ENCODE data around the gene SLC34A1.

SLC34A1 gene

GRCh38 chr5:177421062-177421798, 37.0 kb downstream of the SLC34A1 start:
- Histone ChIP-seq H3K27ac (ENCODE audit: low read length) (no peak overlapping the region), H3K4me1 (ENCODE audit: insufficient read depth, low read length) (peaks cover 10% of the 10 kb centered on the region), H4K20me1 (ENCODE audit: insufficient read depth, low read length) (no peaks in the 10 kb centered on the region), H2AFZ (ENCODE audit: low read depth, low read length) (no peak overlapping the region), H3K79me2 (ENCODE audit: insufficient read depth, low read length) (no peaks in the 10 kb centered on the region), H3K4me2 (ENCODE audit: insufficient read depth, low read length) (no peak overlapping the region), H3K9ac (ENCODE audit: low read depth, low read length) (no peak overlapping the region), H3K27me3 (ENCODE audit: insufficient read depth, low read length, poor library complexity) (no peaks in the 10 kb centered on the region), H3K4me3 (ENCODE audit: low read depth in 1 of 2, low read length in 2 of 2) (no peak overlapping the region), H3K9me3 (ENCODE audit: insufficient read depth, low read length, severe bottlenecking) (no peaks in the 10 kb centered on the region), H3K36me3 (ENCODE audit: insufficient read depth, low read length) (no peaks in the 10 kb centered on the region)
- TF ChIP-seq, protein P1, sequence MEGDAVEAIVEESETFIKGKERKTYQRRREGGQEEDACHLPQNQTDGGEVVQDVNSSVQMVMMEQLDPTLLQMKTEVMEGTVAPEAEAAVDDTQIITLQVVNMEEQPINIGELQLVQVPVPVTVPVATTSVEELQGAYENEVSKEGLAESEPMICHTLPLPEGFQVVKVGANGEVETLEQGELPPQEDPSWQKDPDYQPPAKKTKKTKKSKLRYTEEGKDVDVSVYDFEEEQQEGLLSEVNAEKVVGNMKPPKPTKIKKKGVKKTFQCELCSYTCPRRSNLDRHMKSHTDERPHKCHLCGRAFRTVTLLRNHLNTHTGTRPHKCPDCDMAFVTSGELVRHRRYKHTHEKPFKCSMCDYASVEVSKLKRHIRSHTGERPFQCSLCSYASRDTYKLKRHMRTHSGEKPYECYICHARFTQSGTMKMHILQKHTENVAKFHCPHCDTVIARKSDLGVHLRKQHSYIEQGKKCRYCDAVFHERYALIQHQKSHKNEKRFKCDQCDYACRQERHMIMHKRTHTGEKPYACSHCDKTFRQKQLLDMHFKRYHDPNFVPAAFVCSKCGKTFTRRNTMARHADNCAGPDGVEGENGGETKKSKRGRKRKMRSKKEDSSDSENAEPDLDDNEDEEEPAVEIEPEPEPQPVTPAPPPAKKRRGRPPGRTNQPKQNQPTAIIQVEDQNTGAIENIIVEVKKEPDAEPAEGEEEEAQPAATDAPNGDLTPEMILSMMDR (IDR thresholded peaks at IDR 0.05; ENCODE audit: borderline replicate concordance, extremely low read depth, low read length, poor library complexity, severe bottlenecking), result no peak
- TF ChIP-seq EZH2 (IDR thresholded peaks at IDR 0.05; ENCODE audit: borderline replicate concordance, low read depth, low read length, severe bottlenecking), result no peak
- DNase-seq, result no peak
- no peak for ATAC-seq (ENCODE audit: insufficient read depth, low read depth)

GRCh38 chr5:177423671-177424070, 39.4 kb downstream of the SLC34A1 start:
- no peak for ATAC-seq (ENCODE audit: insufficient read depth, low read depth)
- no peak overlapping the region for H2AFZ ChIP-seq (ENCODE audit: low read depth, low read length)

DNA sequence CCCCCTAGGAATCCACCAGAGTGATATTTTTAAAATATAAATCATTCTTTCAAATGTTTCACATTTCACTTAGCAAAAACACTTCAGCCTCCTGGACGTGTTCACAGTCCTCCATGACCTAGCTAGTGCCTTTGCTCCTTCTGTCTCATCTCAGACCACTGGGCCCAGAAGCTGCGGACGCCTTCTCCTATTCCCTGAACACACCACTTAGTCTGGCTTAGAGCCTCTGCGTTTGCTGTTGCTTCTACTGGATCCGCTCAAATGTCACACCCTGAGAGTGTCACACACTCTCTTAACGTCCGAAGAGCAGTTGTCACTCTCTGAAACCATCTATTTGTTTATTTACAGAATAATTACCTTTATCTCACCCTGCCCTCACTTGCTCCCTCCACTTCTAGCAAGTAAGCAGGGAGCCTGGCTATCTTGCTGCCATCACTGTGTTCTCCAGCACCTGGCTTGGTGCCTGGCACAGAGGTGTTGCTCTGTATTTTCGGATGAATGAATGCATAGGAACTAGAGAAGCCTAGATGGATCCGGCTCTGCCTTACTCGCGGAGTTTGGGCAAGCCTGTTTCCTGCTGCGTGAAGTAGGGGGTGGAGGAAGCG, 41.1 kb downstream of the SLC34A1 start:
- H3K4me1 ChIP-seq (ENCODE audit: insufficient read depth, low read length), result peaks cover 44% of the 10 kb centered on the region
- peak overlapping the region; percentile 21 to 63; a peak in 3 of 4 replicates for H3K4me3 ChIP-seq (ENCODE audit: low read depth in 1 of 2, low read length in 2 of 2)
- H3K27me3 ChIP-seq (ENCODE audit: insufficient read depth, low read length, poor library complexity), result no peaks in the 10 kb centered on the region
- ATAC-seq (ENCODE audit: insufficient read depth, low read depth), result peak; percentile 1
- H3K27ac ChIP-seq (ENCODE audit: low read length), result peak overlapping the region; percentile 85
- H2AFZ ChIP-seq (ENCODE audit: low read depth, low read length), result peak overlapping the region; percentile 72
- no peaks in the 10 kb centered on the region for H3K9me3 ChIP-seq (ENCODE audit: insufficient read depth, low read length, severe bottlenecking)
- H3K36me3 ChIP-seq (ENCODE audit: insufficient read depth, low read length), result peaks cover 9% of the 10 kb centered on the region
- H3K79me2 ChIP-seq (ENCODE audit: insufficient read depth, low read length), result peaks cover 37% of the 10 kb centered on the region
- DNase-seq, result no peak
- peak overlapping the region; percentile 59 for H3K9ac ChIP-seq (ENCODE audit: low read depth, low read length)
- H4K20me1 ChIP-seq (ENCODE audit: insufficient read depth, low read length), result peaks cover 33% of the 10 kb centered on the region
- peak overlapping the region; percentile 89 for H3K4me2 ChIP-seq (ENCODE audit: insufficient read depth, low read length)
- TF ChIP-seq EZH2 (IDR thresholded peaks at IDR 0.05; ENCODE audit: borderline replicate concordance, low read depth, low read length, severe bottlenecking), result no peak
- TF ChIP-seq, protein P1 (IDR thresholded peaks at IDR 0.05; ENCODE audit: borderline replicate concordance, extremely low read depth, low read length, poor library complexity, severe bottlenecking), result no peak

More at GRCh38 chr5:177423671-177424070, 39.4 kb downstream of the SLC34A1 start:
- Histone ChIP-seq H3K9ac (ENCODE audit: low read depth, low read length) (no peak overlapping the region), H3K36me3 (ENCODE audit: insufficient read depth, low read length) (peaks cover 5% of the 10 kb centered on the region; the same call in 1 of the 2 replicates), H3K4me3 (ENCODE audit: low read depth in 1 of 2, low read length in 2 of 2) (no peak overlapping the region), H3K4me2 (ENCODE audit: insufficient read depth, low read length) (no peak overlapping the region), H3K9me3 (ENCODE audit: insufficient read depth, low read length, severe bottlenecking) (no peaks in the 10 kb centered on the region), H4K20me1 (ENCODE audit: insufficient read depth, low read length) (peaks cover 17% of the 10 kb centered on the region), H3K79me2 (ENCODE audit: insufficient read depth, low read length) (peaks cover 21% of the 10 kb centered on the region), H3K4me1 (ENCODE audit: insufficient read depth, low read length) (peaks cover 28% of the 10 kb centered on the region), H3K27ac (ENCODE audit: low read length) (no peak overlapping the region), H3K27me3 (ENCODE audit: insufficient read depth, low read length, poor library complexity) (no peaks in the 10 kb centered on the region)
- no peak for DNase-seq
- TF ChIP-seq, protein P1 (IDR thresholded peaks at IDR 0.05; ENCODE audit: borderline replicate concordance, extremely low read depth, low read length, poor library complexity, severe bottlenecking), result no peak
- TF ChIP-seq EZH2 (IDR thresholded peaks at IDR 0.05; ENCODE audit: borderline replicate concordance, low read depth, low read length, severe bottlenecking), result no peak

All from DND-41 (cell line).